ENCODE data around the gene SDK1. TPM values are rescaled to one million over a fixed set of nuclear protein-coding genes. Genes with fewer than 3 reads are reported as not detected.
"Not testable (repeated sequence)": the region's sequence is repeated elsewhere in the genome, so short reads cannot be mapped to it uniquely, and the experiment has no call there.

SDK1 gene
- total RNA-seq, 1 experiment from 2014 or later = 5.1 TPM

- DNase-seq (ENCODE audit: low spot score) = no peak
Observed at GRCh38 chr7:3732395-3733005, 431.4 kb downstream of the SDK1 start.

- DNase-seq (ENCODE audit: low spot score) = no peak
Observed at GRCh38 chr7:3733541-3734140, 432.6 kb downstream of the SDK1 start.

GRCh38 chr7:3738964-3739363 is 437.9 kb downstream of the SDK1 start:
- DNase-seq (ENCODE audit: low spot score) = peak; percentile 35

GRCh38 chr7:3739983-3740382 is 438.9 kb downstream of the SDK1 start:
- DNase-seq (ENCODE audit: low spot score) = no peak

- DNase-seq (ENCODE audit: low spot score) = no peak
Observed at GRCh38 chr7:3747467-3747866, 446.4 kb downstream of the SDK1 start.

- no peak for DNase-seq (ENCODE audit: low spot score)
Observed at GRCh38 chr7:3748389-3748788, 447.3 kb downstream of the SDK1 start.

GRCh38 chr7:3753868-3754267 is 452.8 kb downstream of the SDK1 start:
- no peak for DNase-seq (ENCODE audit: low spot score)

GRCh38 chr7:3754493-3755341 is 453.7 kb downstream of the SDK1 start:
- DNase-seq (ENCODE audit: low spot score) = peak; percentile 100

- DNase-seq (ENCODE audit: low spot score) = not testable (repeated sequence)
Observed at GRCh38 chr7:3755778-3756453, 454.9 kb downstream of the SDK1 start.

- no peak for DNase-seq (ENCODE audit: low spot score)
Observed at GRCh38 chr7:3757059-3757458, 456.0 kb downstream of the SDK1 start.

- DNase-seq (ENCODE audit: low spot score) = no peak
Observed at GRCh38 chr7:3760651-3761050, 459.6 kb downstream of the SDK1 start.

GRCh38 chr7:3762146-3762831 is 461.2 kb downstream of the SDK1 start:
- no peak for DNase-seq (ENCODE audit: low spot score)

- DNase-seq (ENCODE audit: low spot score) = no peak
Observed at GRCh38 chr7:3767917-3768777, 467.1 kb downstream of the SDK1 start.

GRCh38 chr7:3771906-3772305 is 470.9 kb downstream of the SDK1 start:
- DNase-seq (ENCODE audit: low spot score) = no peak

- DNase-seq (ENCODE audit: low spot score) = no peak
Observed at GRCh38 chr7:3778345-3778744, 477.3 kb downstream of the SDK1 start.

- DNase-seq (ENCODE audit: low spot score) = no peak
Observed at GRCh38 chr7:3780016-3780415, 479.0 kb downstream of the SDK1 start.

- no peak for DNase-seq (ENCODE audit: low spot score)
Observed at GRCh38 chr7:3780525-3780924, 479.5 kb downstream of the SDK1 start.

GRCh38 chr7:3781607-3782006 is 480.6 kb downstream of the SDK1 start:
- DNase-seq (ENCODE audit: low spot score) = no peak

- DNase-seq (ENCODE audit: low spot score) = no peak
Observed at GRCh38 chr7:3787717-3788264, 486.7 kb downstream of the SDK1 start.

- no peak for DNase-seq (ENCODE audit: low spot score)
Observed at GRCh38 chr7:3790803-3791202, 489.8 kb downstream of the SDK1 start.

Measured in H4 (cell line).